NT2/D1 (cell line): Measurements from ENCODE around the gene TCN2.

Source experiments
- SUZ12 ChIP-seq: IDR thresholded peaks from 2 replicates; pipeline ENCODE4 v1.6.1; 2011; ENCODE audit not compliant: insufficient read length, insufficient read depth; ENCODE audit errors: extremely low read depth
- ZNF274 ChIP-seq: IDR thresholded peaks from 2 replicates; pipeline ENCODE4 v1.6.1; 2011; ENCODE audit warnings: mild to moderate bottlenecking, low read depth, low read length

- TF ChIP-seq ZNF274 (no peak), SUZ12 (no peak)
Measured at GRCh38 chr22:30668386-30668710, 61.4 kb downstream of the TCN2 start.
